HEK293 (cell line): ENCODE data around the gene NEMP1.

Experiments used
- CTCF ChIA-PET: fragments of 350-600 bp; formaldehyde crosslinking; extraction: SDS; loops from one replicate; lab custom pipeline; 2021; ENCODE audit warnings: antibody characterized with exemption; lab: Yijun Ruan, JAX
- POLR2A ChIA-PET: fragments of 300-600 bp; formaldehyde crosslinking; extraction: SDS; loops from one replicate; lab custom pipeline; 2020; ENCODE audit warnings: antibody characterized with exemption, inconsistent platforms; lab: Yijun Ruan, JAX
- H3K27ac ChIP-seq: fragments of 200-500 bp; sonication (Bioruptor generic); 2 replicates; pipeline ENCODE4 v1.5.1; 2014; ENCODE audit warnings: low read depth, low read length, control low read depth, inconsistent platforms; ENCODE audit errors: extremely low read depth
- H3K36me3 ChIP-seq, 2 experiments: fragments of 200-500 bp in 1 of 2; sonication (Bioruptor generic) in 1 of 2; 1 replicate in 1 of 2; 2 replicates in 1 of 2; pipeline ENCODE4 v1.5.1; 2014 to 2017; ENCODE audit warnings: inconsistent platforms in 2 of 2, low read length in 2 of 2; ENCODE audit not compliant: control insufficient read depth in 2 of 2, insufficient read depth in 1 of 2
- H3K4me1 ChIP-seq: fragments of 200-500 bp; sonication (Bioruptor generic); 2 replicates; pipeline ENCODE4 v1.5.1; 2014; ENCODE audit warnings: mild to moderate bottlenecking, low read length, inconsistent platforms; ENCODE audit not compliant: control insufficient read depth, insufficient read depth
- H3K4me3 ChIP-seq: 2 replicates; pipeline ENCODE4 v1.5.1; 2011; ENCODE audit warnings: low read depth, mild to moderate bottlenecking, control low read depth, low read length, moderate library complexity
- H3K9me3 ChIP-seq: fragments of 200-500 bp; sonication (Bioruptor generic); 2 replicates; pipeline ENCODE4 v1.5.1; 2014; ENCODE audit warnings: low read depth, low read length, inconsistent platforms; ENCODE audit not compliant: control insufficient read depth, insufficient read depth
- GLIS2 ChIP-seq: fragments of 450-650 bp; formaldehyde crosslinking; IDR thresholded peaks from 2 replicates; pipeline ENCODE4 v1.5.1; 2016; ENCODE audit warnings: missing biosample characterization, missing genetic modification characterization
- HOXC10 ChIP-seq: sonication (generic); formaldehyde crosslinking; IDR thresholded peaks from 2 replicates; pipeline ENCODE4 v1.8.1; 2023; ENCODE audit warnings: mild to moderate bottlenecking, missing genetic modification reagents
- KLF17 ChIP-seq: fragments of 450-650 bp; formaldehyde crosslinking; IDR thresholded peaks from 2 replicates; pipeline ENCODE4 v1.5.1; 2016; ENCODE audit warnings: missing biosample characterization, missing genetic modification characterization
- OVOL3 ChIP-seq: fragments of 450-650 bp; formaldehyde crosslinking; IDR thresholded peaks from 2 replicates; pipeline ENCODE4 v1.5.1; 2016; ENCODE audit warnings: missing biosample characterization, missing genetic modification characterization
- RBAK ChIP-seq: fragments of 450-650 bp; formaldehyde crosslinking; IDR thresholded peaks from 2 replicates; pipeline ENCODE4 v1.5.1; 2016; ENCODE audit warnings: missing biosample characterization, missing genetic modification characterization
- SP7 ChIP-seq: fragments of 450-650 bp; formaldehyde crosslinking; IDR thresholded peaks from 2 replicates; pipeline ENCODE4 v1.5.1; 2016; ENCODE audit warnings: missing biosample characterization, missing genetic modification characterization
- ZBTB20 ChIP-seq: fragments of 450-650 bp; formaldehyde crosslinking; IDR thresholded peaks from 2 replicates; pipeline ENCODE4 v1.5.1; 2016; ENCODE audit warnings: missing biosample characterization, missing genetic modification characterization
- ZFP37 ChIP-seq: fragments of 450-650 bp; formaldehyde crosslinking; IDR thresholded peaks from 2 replicates; pipeline ENCODE4 v1.5.1; 2016; ENCODE audit warnings: missing biosample characterization, missing genetic modification characterization
- ZNF157 ChIP-seq: fragments of 450-650 bp; formaldehyde crosslinking; IDR thresholded peaks from 2 replicates; pipeline ENCODE4 v1.5.1; 2016; ENCODE audit warnings: missing biosample characterization, missing genetic modification characterization
- ZNF169 ChIP-seq: fragments of 450-650 bp; formaldehyde crosslinking; IDR thresholded peaks from 2 replicates; pipeline ENCODE4 v1.5.1; 2016; ENCODE audit warnings: missing biosample characterization, missing genetic modification characterization
- ZNF174 ChIP-seq: fragments of 450-650 bp; formaldehyde crosslinking; IDR thresholded peaks from 2 replicates; pipeline ENCODE4 v1.5.0; 2017; ENCODE audit warnings: missing biosample characterization, mild to moderate bottlenecking, missing genetic modification characterization
- ZNF19 ChIP-seq: fragments of 450-650 bp; formaldehyde crosslinking; IDR thresholded peaks from 2 replicates; pipeline ENCODE4; 2016; ENCODE audit warnings: missing biosample characterization, missing genetic modification characterization, low read depth
- ZNF214 ChIP-seq: fragments of 450-650 bp; formaldehyde crosslinking; IDR thresholded peaks from 2 replicates; pipeline ENCODE4 v1.5.1; 2017; ENCODE audit warnings: missing biosample characterization, mild to moderate bottlenecking, missing genetic modification characterization, borderline replicate concordance
- ZNF23 ChIP-seq: fragments of 450-650 bp; formaldehyde crosslinking; IDR thresholded peaks from 2 replicates; pipeline ENCODE4 v1.5.1; 2016; ENCODE audit warnings: missing biosample characterization, missing genetic modification characterization, borderline replicate concordance
- ZNF266 ChIP-seq: fragments of 450-650 bp; formaldehyde crosslinking; IDR thresholded peaks from 2 replicates; pipeline ENCODE4 v1.5.1; 2016; ENCODE audit warnings: missing biosample characterization, missing genetic modification characterization, low read depth
- ZNF324 ChIP-seq: fragments of 450-650 bp; formaldehyde crosslinking; IDR thresholded peaks from 2 replicates; pipeline ENCODE4 v1.5.1; 2016; ENCODE audit warnings: missing biosample characterization, missing genetic modification characterization
- ZNF354C ChIP-seq: fragments of 450-650 bp; formaldehyde crosslinking; IDR thresholded peaks from 2 replicates; pipeline ENCODE4 v1.5.1; 2016; ENCODE audit warnings: missing biosample characterization, missing genetic modification characterization, low read depth, borderline replicate concordance
- ZNF366 ChIP-seq: fragments of 450-650 bp; formaldehyde crosslinking; conservative IDR thresholded peaks from 2 replicates; pipeline ENCODE4 v1.5.1; 2016; ENCODE audit warnings: missing biosample characterization, missing genetic modification characterization
- ZNF544 ChIP-seq: fragments of 450-650 bp; formaldehyde crosslinking; IDR thresholded peaks from 2 replicates; pipeline ENCODE4 v1.5.0; 2017; ENCODE audit warnings: missing biosample characterization, missing genetic modification characterization
- ZNF549 ChIP-seq: fragments of 450-650 bp; IDR thresholded peaks from 2 replicates; pipeline ENCODE4 v1.5.1; 2018; ENCODE audit warnings: missing biosample characterization, missing genetic modification characterization, mild to moderate bottlenecking, inconsistent platforms, moderate library complexity
- ZNF600 ChIP-seq: fragments of 450-650 bp; formaldehyde crosslinking; IDR thresholded peaks from 2 replicates; pipeline ENCODE4 v1.5.1; 2016; ENCODE audit warnings: missing biosample characterization, missing genetic modification characterization
- ZNF701 ChIP-seq: fragments of 450-650 bp; formaldehyde crosslinking; IDR thresholded peaks from 2 replicates; pipeline ENCODE4 v1.5.1; 2016; ENCODE audit warnings: missing biosample characterization, missing genetic modification characterization
- ZNF777 ChIP-seq: fragments of 450-650 bp; formaldehyde crosslinking; IDR thresholded peaks from 2 replicates; pipeline ENCODE4 v1.5.1; 2017; ENCODE audit warnings: missing biosample characterization, missing genetic modification characterization, borderline replicate concordance
- ZSCAN5A ChIP-seq: fragments of 450-650 bp; formaldehyde crosslinking; IDR thresholded peaks from 2 replicates; pipeline ENCODE4 v1.5.1; 2016; ENCODE audit warnings: missing biosample characterization, missing genetic modification characterization
- TF ChIP-seq, protein P1 (sequence below): fragments of 450-650 bp; formaldehyde crosslinking; IDR thresholded peaks from 2 replicates; pipeline ENCODE4 v1.5.1; 2016; ENCODE audit warnings: missing biosample characterization, missing genetic modification characterization, borderline replicate concordance
- TF ChIP-seq, protein P2 (sequence below): fragments of 450-650 bp; formaldehyde crosslinking; IDR thresholded peaks from 2 replicates; pipeline ENCODE4 v1.5.1; 2016; ENCODE audit warnings: missing biosample characterization, missing genetic modification characterization, borderline replicate concordance

Gene NEMP1

DNA sequence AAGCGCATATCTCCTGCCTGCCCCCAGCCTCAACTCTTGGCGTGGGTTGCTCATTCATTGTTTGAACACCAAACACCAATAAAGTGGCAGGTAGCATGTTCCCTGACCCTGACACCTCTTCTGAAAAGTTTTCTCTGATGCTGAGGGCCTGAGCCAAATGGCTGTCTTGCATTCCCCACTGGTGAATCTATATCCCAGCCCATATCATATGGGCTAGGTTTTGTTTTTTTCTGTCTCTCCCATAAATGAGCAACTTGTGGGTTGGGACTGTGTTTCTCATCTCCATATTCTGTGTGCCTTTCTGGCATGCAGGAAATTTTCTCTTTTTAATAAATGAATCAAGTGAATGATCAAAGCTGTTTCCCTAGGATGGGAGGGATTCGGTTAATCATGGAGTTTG lies 33.7 kb downstream of the NEMP1 start (continued):
- TF ChIP-seq, protein P1, sequence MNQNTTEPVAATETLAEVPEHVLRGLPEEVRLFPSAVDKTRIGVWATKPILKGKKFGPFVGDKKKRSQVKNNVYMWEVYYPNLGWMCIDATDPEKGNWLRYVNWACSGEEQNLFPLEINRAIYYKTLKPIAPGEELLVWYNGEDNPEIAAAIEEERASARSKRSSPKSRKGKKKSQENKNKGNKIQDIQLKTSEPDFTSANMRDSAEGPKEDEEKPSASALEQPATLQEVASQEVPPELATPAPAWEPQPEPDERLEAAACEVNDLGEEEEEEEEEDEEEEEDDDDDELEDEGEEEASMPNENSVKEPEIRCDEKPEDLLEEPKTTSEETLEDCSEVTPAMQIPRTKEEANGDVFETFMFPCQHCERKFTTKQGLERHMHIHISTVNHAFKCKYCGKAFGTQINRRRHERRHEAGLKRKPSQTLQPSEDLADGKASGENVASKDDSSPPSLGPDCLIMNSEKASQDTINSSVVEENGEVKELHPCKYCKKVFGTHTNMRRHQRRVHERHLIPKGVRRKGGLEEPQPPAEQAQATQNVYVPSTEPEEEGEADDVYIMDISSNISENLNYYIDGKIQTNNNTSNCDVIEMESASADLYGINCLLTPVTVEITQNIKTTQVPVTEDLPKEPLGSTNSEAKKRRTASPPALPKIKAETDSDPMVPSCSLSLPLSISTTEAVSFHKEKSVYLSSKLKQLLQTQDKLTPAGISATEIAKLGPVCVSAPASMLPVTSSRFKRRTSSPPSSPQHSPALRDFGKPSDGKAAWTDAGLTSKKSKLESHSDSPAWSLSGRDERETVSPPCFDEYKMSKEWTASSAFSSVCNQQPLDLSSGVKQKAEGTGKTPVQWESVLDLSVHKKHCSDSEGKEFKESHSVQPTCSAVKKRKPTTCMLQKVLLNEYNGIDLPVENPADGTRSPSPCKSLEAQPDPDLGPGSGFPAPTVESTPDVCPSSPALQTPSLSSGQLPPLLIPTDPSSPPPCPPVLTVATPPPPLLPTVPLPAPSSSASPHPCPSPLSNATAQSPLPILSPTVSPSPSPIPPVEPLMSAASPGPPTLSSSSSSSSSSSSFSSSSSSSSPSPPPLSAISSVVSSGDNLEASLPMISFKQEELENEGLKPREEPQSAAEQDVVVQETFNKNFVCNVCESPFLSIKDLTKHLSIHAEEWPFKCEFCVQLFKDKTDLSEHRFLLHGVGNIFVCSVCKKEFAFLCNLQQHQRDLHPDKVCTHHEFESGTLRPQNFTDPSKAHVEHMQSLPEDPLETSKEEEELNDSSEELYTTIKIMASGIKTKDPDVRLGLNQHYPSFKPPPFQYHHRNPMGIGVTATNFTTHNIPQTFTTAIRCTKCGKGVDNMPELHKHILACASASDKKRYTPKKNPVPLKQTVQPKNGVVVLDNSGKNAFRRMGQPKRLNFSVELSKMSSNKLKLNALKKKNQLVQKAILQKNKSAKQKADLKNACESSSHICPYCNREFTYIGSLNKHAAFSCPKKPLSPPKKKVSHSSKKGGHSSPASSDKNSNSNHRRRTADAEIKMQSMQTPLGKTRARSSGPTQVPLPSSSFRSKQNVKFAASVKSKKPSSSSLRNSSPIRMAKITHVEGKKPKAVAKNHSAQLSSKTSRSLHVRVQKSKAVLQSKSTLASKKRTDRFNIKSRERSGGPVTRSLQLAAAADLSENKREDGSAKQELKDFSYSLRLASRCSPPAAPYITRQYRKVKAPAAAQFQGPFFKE (tag by site-specific recombination) = no peak
- no peak for TF ChIP-seq HOXC10 (CRISPR knock-in tag)
- no peak for TF ChIP-seq ZNF544
- no peak for TF ChIP-seq ZNF549
- TF ChIP-seq, protein P2, sequence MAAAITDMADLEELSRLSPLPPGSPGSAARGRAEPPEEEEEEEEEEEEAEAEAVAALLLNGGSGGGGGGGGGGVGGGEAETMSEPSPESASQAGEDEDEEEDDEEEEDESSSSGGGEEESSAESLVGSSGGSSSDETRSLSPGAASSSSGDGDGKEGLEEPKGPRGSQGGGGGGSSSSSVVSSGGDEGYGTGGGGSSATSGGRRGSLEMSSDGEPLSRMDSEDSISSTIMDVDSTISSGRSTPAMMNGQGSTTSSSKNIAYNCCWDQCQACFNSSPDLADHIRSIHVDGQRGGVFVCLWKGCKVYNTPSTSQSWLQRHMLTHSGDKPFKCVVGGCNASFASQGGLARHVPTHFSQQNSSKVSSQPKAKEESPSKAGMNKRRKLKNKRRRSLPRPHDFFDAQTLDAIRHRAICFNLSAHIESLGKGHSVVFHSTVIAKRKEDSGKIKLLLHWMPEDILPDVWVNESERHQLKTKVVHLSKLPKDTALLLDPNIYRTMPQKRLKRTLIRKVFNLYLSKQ (tag by site-specific recombination) = no peak
- no peak for TF ChIP-seq ZNF701 (tag by site-specific recombination)
- TF ChIP-seq SP7 (tag by site-specific recombination) = no peak
- TF ChIP-seq ZSCAN5A (tag by site-specific recombination) = no peak
- no peak for TF ChIP-seq ZNF157 (tag by site-specific recombination)

DNA sequence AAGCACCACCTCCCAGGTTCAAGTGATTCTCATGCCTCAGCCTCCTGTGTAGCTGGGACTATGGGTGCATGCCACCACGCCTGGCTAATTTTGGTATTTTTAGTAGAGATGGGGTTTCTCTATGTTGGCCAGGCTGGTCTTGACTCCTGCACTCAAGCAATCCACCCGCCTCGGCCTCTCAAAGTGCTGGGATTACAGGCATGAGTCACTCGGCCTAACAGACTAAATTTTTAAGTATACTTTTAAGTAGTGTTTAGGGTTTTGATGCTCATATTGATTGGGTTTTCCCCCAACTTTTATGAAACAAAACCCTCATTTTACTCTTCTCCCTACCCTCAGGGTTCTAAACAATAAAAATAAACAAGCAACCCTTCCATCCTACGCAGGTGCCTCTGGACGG lies 34.1 kb downstream of the NEMP1 start:
- H3K36me3 ChIP-seq = no peaks in the 10 kb centered on the region
- no peak overlapping the region for H3K27ac ChIP-seq
- no peaks in the 10 kb centered on the region for H3K4me1 ChIP-seq
- ChIA-PET POLR2A (no interaction called here), CTCF (interaction anchor here (0.7 kb wide), 1 partner anchor 14 kb away, joined by 3 read pairs; no protein-coding TSS in a partner anchor)
- no peak overlapping the region for H3K4me3 ChIP-seq
- no peaks in the 10 kb centered on the region for H3K9me3 ChIP-seq
- TF ChIP-seq ZNF214 (tag by site-specific recombination) (no peak), ZNF777 (tag by site-specific recombination) (no peak), ZNF169 (no peak), ZNF19 (tag by site-specific recombination) (no peak), GLIS2 (tag by site-specific recombination) (no peak), ZBTB20 (tag by site-specific recombination) (no peak), ZNF174 (tag by site-specific recombination) (no peak), KLF17 (no peak), ZNF366 (tag by site-specific recombination) (no peak), ZNF324 (tag by site-specific recombination) (no peak), ZNF354C (tag by site-specific recombination) (no peak), ZNF23 (no peak), RBAK (tag by site-specific recombination) (no peak), ZNF266 (no peak), ZFP37 (tag by site-specific recombination) (no peak), OVOL3 (tag by site-specific recombination) (no peak), ZNF600 (no peak)
